ENCODE results near the gene SP140. TPM values are rescaled to one million over a fixed set of nuclear protein-coding genes. Genes with fewer than 3 reads are reported as not detected.

SP140 gene
- polyA plus RNA-seq, 1 experiment, result 1.5 TPM

DNA sequence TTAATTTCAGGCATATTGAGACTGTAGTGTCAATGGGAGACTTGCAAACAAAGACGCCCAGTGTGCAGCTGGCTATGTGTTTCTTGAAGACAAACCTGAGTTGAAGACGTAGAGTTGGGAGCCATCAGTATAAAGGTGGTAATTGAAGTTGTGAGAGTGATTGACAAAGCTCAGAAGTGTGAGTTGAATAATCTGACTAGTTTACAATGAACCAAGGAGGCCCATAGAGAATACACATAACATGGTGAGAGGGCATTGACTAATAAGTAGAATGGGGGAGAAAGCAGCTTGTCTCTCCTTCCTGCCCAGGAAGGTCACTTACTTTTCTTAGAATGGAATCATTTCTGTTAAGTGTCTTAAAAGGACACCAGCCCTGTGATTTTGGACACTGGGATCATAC, 19.8 kb upstream of the SP140 start:
- ChIA-PET CTCF (no interaction called here), POLR2A (no interaction called here)
- TF ChIP-seq, protein P1, sequence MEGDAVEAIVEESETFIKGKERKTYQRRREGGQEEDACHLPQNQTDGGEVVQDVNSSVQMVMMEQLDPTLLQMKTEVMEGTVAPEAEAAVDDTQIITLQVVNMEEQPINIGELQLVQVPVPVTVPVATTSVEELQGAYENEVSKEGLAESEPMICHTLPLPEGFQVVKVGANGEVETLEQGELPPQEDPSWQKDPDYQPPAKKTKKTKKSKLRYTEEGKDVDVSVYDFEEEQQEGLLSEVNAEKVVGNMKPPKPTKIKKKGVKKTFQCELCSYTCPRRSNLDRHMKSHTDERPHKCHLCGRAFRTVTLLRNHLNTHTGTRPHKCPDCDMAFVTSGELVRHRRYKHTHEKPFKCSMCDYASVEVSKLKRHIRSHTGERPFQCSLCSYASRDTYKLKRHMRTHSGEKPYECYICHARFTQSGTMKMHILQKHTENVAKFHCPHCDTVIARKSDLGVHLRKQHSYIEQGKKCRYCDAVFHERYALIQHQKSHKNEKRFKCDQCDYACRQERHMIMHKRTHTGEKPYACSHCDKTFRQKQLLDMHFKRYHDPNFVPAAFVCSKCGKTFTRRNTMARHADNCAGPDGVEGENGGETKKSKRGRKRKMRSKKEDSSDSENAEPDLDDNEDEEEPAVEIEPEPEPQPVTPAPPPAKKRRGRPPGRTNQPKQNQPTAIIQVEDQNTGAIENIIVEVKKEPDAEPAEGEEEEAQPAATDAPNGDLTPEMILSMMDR (IDR thresholded peaks at IDR 0.05; ENCODE audit: low read depth, low read length), result no peak
- H3K9me3 ChIP-seq (ENCODE audit: control insufficient read depth, insufficient read depth, low read length), result no peaks in the 10 kb centered on the region
- H3K4me3 ChIP-seq (ENCODE audit: low read depth, low read length), result no peak overlapping the region
- DNase-seq (ENCODE audit: low read depth, low spot score), result no peak
- no peaks in the 10 kb centered on the region for H3K27me3 ChIP-seq (ENCODE audit: control insufficient read depth, insufficient read depth, low read length)
- H3K27ac ChIP-seq (ENCODE audit: low read depth, low read length), result no peak overlapping the region

GRCh38 chr2:230208576-230208975, 17.0 kb upstream of the SP140 start:
- H3K4me3 ChIP-seq (ENCODE audit: low read depth, low read length), result no peak overlapping the region
- POLR2A ChIA-PET, result no interaction called here
- no peaks in the 10 kb centered on the region for H3K27me3 ChIP-seq (ENCODE audit: control insufficient read depth, insufficient read depth, low read length)
- no peak for DNase-seq (ENCODE audit: low read depth, low spot score)
- CTCF ChIA-PET, result interaction anchor here (1.4 kb wide), 1 partner anchor 48 kb away, joined by 3 read pairs; no protein-coding TSS in a partner anchor
- no peaks in the 10 kb centered on the region for H3K9me3 ChIP-seq (ENCODE audit: control insufficient read depth, insufficient read depth, low read length)
- TF ChIP-seq, protein P1 (IDR thresholded peaks at IDR 0.05; ENCODE audit: low read depth, low read length), result no peak
- H3K27ac ChIP-seq (ENCODE audit: low read depth, low read length), result no peak overlapping the region

GRCh38 chr2:230209422-230210051, 16.0 kb upstream of the SP140 start:
- ChIA-PET POLR2A (no interaction called here), CTCF (interaction anchor here (1.4 kb wide), 1 partner anchor 49 kb away, joined by 3 read pairs; no protein-coding TSS in a partner anchor)
- Histone ChIP-seq H3K27me3 (ENCODE audit: control insufficient read depth, insufficient read depth, low read length) (no peaks in the 10 kb centered on the region), H3K4me3 (ENCODE audit: low read depth, low read length) (no peak overlapping the region), H3K9me3 (ENCODE audit: control insufficient read depth, insufficient read depth, low read length) (no peaks in the 10 kb centered on the region), H3K27ac (ENCODE audit: low read depth, low read length) (no peak overlapping the region)
- TF ChIP-seq, protein P1 (IDR thresholded peaks at IDR 0.05; ENCODE audit: low read depth, low read length), result no peak
- no peak for DNase-seq (ENCODE audit: low read depth, low spot score)

GRCh38 chr2:230216489-230216888, 9.0 kb upstream of the SP140 start:
- no peak overlapping the region for H3K27ac ChIP-seq (ENCODE audit: low read depth, low read length)
- H3K27me3 ChIP-seq (ENCODE audit: control insufficient read depth, insufficient read depth, low read length), result no peaks in the 10 kb centered on the region
- no peaks in the 10 kb centered on the region for H3K9me3 ChIP-seq (ENCODE audit: control insufficient read depth, insufficient read depth, low read length)
- no peak overlapping the region for H3K4me3 ChIP-seq (ENCODE audit: low read depth, low read length)
- no peak for DNase-seq (ENCODE audit: low read depth, low spot score)
- TF ChIP-seq, protein P1 (IDR thresholded peaks at IDR 0.05; ENCODE audit: low read depth, low read length), result no peak
- ChIA-PET POLR2A (no interaction called here), CTCF (interaction anchor here (0.8 kb wide), 1 partner anchor 57 kb away, joined by 5 read pairs; no protein-coding TSS in a partner anchor)

GRCh38 chr2:230217424-230217823, 8.1 kb upstream of the SP140 start:
- no peaks in the 10 kb centered on the region for H3K27me3 ChIP-seq (ENCODE audit: control insufficient read depth, insufficient read depth, low read length)

More at GRCh38 chr2:230217424-230217823, 8.1 kb upstream of the SP140 start:
- Histone ChIP-seq H3K9me3 (ENCODE audit: control insufficient read depth, insufficient read depth, low read length) (no peaks in the 10 kb centered on the region), H3K4me3 (ENCODE audit: low read depth, low read length) (no peak overlapping the region), H3K27ac (ENCODE audit: low read depth, low read length) (no peak overlapping the region)
- no peak for DNase-seq (ENCODE audit: low read depth, low spot score)
- TF ChIP-seq, protein P1 (IDR thresholded peaks at IDR 0.05; ENCODE audit: low read depth, low read length), result no peak
- ChIA-PET POLR2A (interaction anchor here (0.6 kb wide), 1 partner anchor 19 kb away, joined by 8 read pairs; no protein-coding TSS in a partner anchor), CTCF (no interaction called here)

All from AG04450 (cell line).